K562 (cell line): ENCODE data around the gene PSMB7. TPM values are rescaled to one million over a fixed set of nuclear protein-coding genes. Genes with fewer than 3 reads are reported as not detected.

Experiments used
- ATAC-seq: fragments of 200-7000 bp; cut with Tn5 transposase; 3 replicates; pipeline ENCODE4 v1.9.1; 2020; ENCODE audit warnings: moderate library complexity
- BruUV-seq: library from RNA; stranded (reverse); fragments of 400-500 nt; replicated peaks from 2 replicates; lab custom pipeline; 2021; lab: Mats Ljungman, UMichigan
- CTCF ChIA-PET: fragments of 300-600 bp; formaldehyde crosslinking; extraction: SDS; loops from one replicate; lab custom pipeline; 2021; ENCODE audit warnings: low intra/inter-chr PET ratio; lab: Yijun Ruan, JAX
- POLR2A ChIA-PET: fragments of 300-600, 350-650 bp; sonication (Branson Sonifier 250); formaldehyde crosslinking; extraction: SDS; loops from one replicate; lab custom pipeline; 2021; ENCODE audit warnings: antibody characterized with exemption, inconsistent platforms; lab: Yijun Ruan, JAX
- DNase-seq, 4 experiments: peaks; one replicate each; pipeline versions ENCODE4 v3.0.0 to v3.0.0-alpha.2; 2011 to 2018; ENCODE audit warnings: low spot score in 3 of 4, mixed read lengths in 3 of 4; ENCODE audit errors: extremely low read depth in 1 of 4
- FAIRE-seq: peaks from 2 replicates; lab custom pipeline; 2011; peaks lifted over from hg19 to GRCh38; lab: Jason Lieb, UNC
- H2AFZ ChIP-seq: 2 replicates; pipeline ENCODE4 v1.6.0; 2011; ENCODE audit warnings: low read depth, low read length, control low read depth, inconsistent platforms
- H3K27ac ChIP-seq: fragments of 200-600 bp; 3 replicates; pipeline ENCODE4 v1.8.0; 2011; ENCODE audit warnings: low read depth, mild to moderate bottlenecking, control low read depth, inconsistent platforms, low read length, moderate library complexity, mixed read lengths; ENCODE audit errors: extremely low read depth
- H3K27me3 ChIP-seq, 2 experiments: fragments of 300-600 bp in 1 of 2; 2 replicates in 1 of 2; 3 replicates in 1 of 2; pipeline versions ENCODE4 v1.6.0 to v1.8.0; 2011; ENCODE audit warnings: inconsistent platforms in 2 of 2, low read length in 2 of 2, mild to moderate bottlenecking in 1 of 2, mixed read lengths in 1 of 2, moderate library complexity in 1 of 2; ENCODE audit not compliant: control insufficient read depth in 2 of 2, insufficient read depth in 2 of 2
- H3K36me3 ChIP-seq: fragments of 300-600 bp; 3 replicates; pipeline ENCODE4 v1.8.0; 2011; ENCODE audit warnings: mild to moderate bottlenecking, low read length, inconsistent platforms; ENCODE audit not compliant: control insufficient read depth, insufficient read depth
- H3K4me1 ChIP-seq, 2 experiments: fragments of 200-600 bp in 1 of 2; replicated peaks in 1 of 2; 2 replicates in 1 of 2; 3 replicates in 1 of 2; pipeline versions ENCODE4 v1.5.1 to v1.8.0; 2011; ENCODE audit warnings: inconsistent platforms in 2 of 2, low read length in 2 of 2, mild to moderate bottlenecking in 1 of 2, mixed read lengths in 1 of 2, moderate library complexity in 1 of 2; ENCODE audit not compliant: control insufficient read depth in 2 of 2, insufficient read depth in 2 of 2
- H3K4me2 ChIP-seq: 2 replicates; pipeline ENCODE4 v1.6.1; 2011; ENCODE audit warnings: low read length, control low read depth, inconsistent platforms, mixed read lengths; ENCODE audit not compliant: insufficient read depth
- H3K4me3 ChIP-seq: fragments of 200-600 bp; sonication (generic), shearing (Covaris generic); 2 replicates; pipeline ENCODE4 v1.5.1; 2016; ENCODE audit warnings: control low read depth, inconsistent platforms
- H3K79me2 ChIP-seq: fragments of 200-600 bp; 3 replicates; pipeline ENCODE4 v1.8.0; 2011; ENCODE audit warnings: low read length, inconsistent platforms; ENCODE audit not compliant: control insufficient read depth, insufficient read depth
- H3K9ac ChIP-seq, 2 experiments: 2 replicates each; pipeline versions ENCODE4 v1.6.0 to v1.6.1; 2011; ENCODE audit warnings: low read depth in 2 of 2, low read length in 2 of 2, control low read depth in 1 of 2, inconsistent platforms in 1 of 2, mild to moderate bottlenecking in 1 of 2, mixed read lengths in 1 of 2; ENCODE audit not compliant: insufficient read depth in 1 of 2
- H3K9me1 ChIP-seq: one replicate; pipeline ENCODE4 v1.6.0; 2011; ENCODE audit warnings: inconsistent platforms, mild to moderate bottlenecking, low read length, moderate library complexity; ENCODE audit not compliant: control insufficient read depth, insufficient read depth
- H3K9me3 ChIP-seq: replicated peaks from 2 replicates; pipeline ENCODE4 v1.5.1; 2011; ENCODE audit warnings: low read depth, low read length, inconsistent platforms; ENCODE audit not compliant: control insufficient read depth, insufficient read depth
- H4K20me1 ChIP-seq: replicated peaks from 2 replicates; pipeline ENCODE4 v1.6.1; 2011; ENCODE audit warnings: low read length, inconsistent platforms, mixed read lengths; ENCODE audit not compliant: control insufficient read depth, insufficient read depth
- BHLHE40 ChIP-seq: IDR thresholded peaks from 2 replicates; pipeline ENCODE4 v1.6.1; 2011; ENCODE audit warnings: low read length, improper control_type of control experiment
- ESRRB ChIP-seq: fragments of 250-450 bp; sonication (Bioruptor Pico); IDR thresholded peaks from 2 replicates; pipeline ENCODE4 v1.5.0; 2020; ENCODE audit warnings: mild to moderate bottlenecking, moderate library complexity, borderline replicate concordance
- FOXJ3 ChIP-seq: sonication (generic); formaldehyde crosslinking; IDR thresholded peaks from 2 replicates; pipeline ENCODE4 v1.4.0; 2020; ENCODE audit warnings: mild to moderate bottlenecking, missing genetic modification reagents
- KDM1A ChIP-seq, 2 experiments: fragments of 450-650 bp; IDR thresholded peaks; 2 replicates each; pipeline ENCODE4 v1.6.1; 2016; ENCODE audit warnings: mild to moderate bottlenecking in 2 of 2
- MCM7 ChIP-seq, 2 experiments: fragments of 450-650 bp; IDR thresholded peaks; 2 replicates each; pipeline ENCODE4 v1.6.1; 2016 to 2018
- NFE2 ChIP-seq: IDR thresholded peaks from 2 replicates; pipeline ENCODE4 v1.6.1; 2014; ENCODE audit warnings: antibody characterized with exemption, low read depth
- TOE1 ChIP-seq, 2 experiments: fragments of 450-650 bp in 1 of 2; sonication (generic) in 1 of 2; formaldehyde crosslinking in 1 of 2; IDR thresholded peaks; 2 replicates each; pipeline versions ENCODE4 v1.7.1 to v1.8.0; 2016 to 2022; ENCODE audit warnings: borderline replicate concordance in 2 of 2, mild to moderate bottlenecking in 2 of 2, antibody characterized with exemption in 1 of 2, inconsistent platforms in 1 of 2, low read depth in 1 of 2, missing genetic modification reagents in 1 of 2, moderate library complexity in 1 of 2
- ZNF277 ChIP-seq: fragments of 250-450 bp; sonication (Bioruptor Pico); IDR thresholded peaks from 2 replicates; pipeline ENCODE4 v1.8.0; 2022; ENCODE audit warnings: inconsistent platforms, mild to moderate bottlenecking, moderate library complexity, borderline replicate concordance
- ZNF699 ChIP-seq: fragments of 250-450 bp; sonication (Bioruptor Pico); IDR thresholded peaks from 2 replicates; pipeline ENCODE4 v1.8.0; 2021; ENCODE audit warnings: mild to moderate bottlenecking, moderate library complexity; ENCODE audit not compliant: insufficient replicate concordance
- WGBS: fragments of 100-300 bp; shearing (Covaris generic); methylation state at CpG from one replicate; pipeline ENCODE4 v1.1.6; 2016; ENCODE audit warnings: low coverage, mixed read lengths; ENCODE audit not compliant: insufficient coverage; ENCODE audit errors: missing lambda C conversion rate; 5-methylcytosine and 5-hydroxymethylcytosine counted together
- in situ Hi-C: fragments of 300-500 bp; cut with MboI; formaldehyde crosslinking; loops from 4 replicates; pipeline ENCODE4 v1.15.0; 2018; ENCODE audit warnings: inconsistent platforms, mixed read lengths
- intact Hi-C: fragments of 100-400 bp; cut with micrococcal nuclease; formaldehyde crosslinking; loops from 2 replicates; pipeline ENCODE4 v1.14.2; 2022
- polyA plus RNA-seq, 8 experiments: library from polyadenylated mRNA; depleted of rRNA in 4 of 8; stranded (reverse) in 5 of 8; unstranded in 3 of 8; fragments of >200 nt; fragmentation: Nextera tagmentation in 2 of 8; fragmentation: Illumina TruSeq in 1 of 8; extraction: Ambion mirVana in 2 of 8; extraction: Trizol in 1 of 8; gene quantifications; 2 replicates each; pipeline versions ENCODE4 v1.2.1 to v1.2.3, GENCODE V29; 2011 to 2014; ENCODE audit warnings: inconsistent platforms in 1 of 8, missing spikeins in 1 of 8
- total RNA-seq, 7 experiments: library from RNA; depleted of rRNA in 6 of 7; stranded (reverse); fragments of >200 nt in 6 of 7; fragmentation: Illumina TruSeq in 2 of 7; extraction: Trizol in 2 of 7; gene quantifications; 2 replicates each; pipeline versions ENCODE4 v1.2.1 to v1.2.3, GENCODE V29; 2011 to 2021; ENCODE audit warnings: low replicate concordance in 1 of 7

Gene PSMB7
- total and polyA plus RNA-seq, 9 of the 15 experiments (the other 6 are each of a cell fraction or from before 2014, with no cell fraction given), result 321 to 978 (median 407) TPM

- TF ChIP-seq TOE1 (IDR thresholded peaks at IDR 0.05; ENCODE audit: borderline replicate concordance) (no peak), TOE1 (CRISPR knock-in tag; IDR thresholded peaks at IDR 0.05; ENCODE audit: borderline replicate concordance, low read depth) (no peak), MCM7 (IDR thresholded peaks at IDR 0.05) (no peak)
Observed at GRCh38 chr9:124308606-124309491, 106.4 kb downstream of the PSMB7 start (continued).

GRCh38 chr9:124307379-124308030, 107.7 kb downstream of the PSMB7 start:
- no peak overlapping the region for H2AFZ ChIP-seq
- H4K20me1 ChIP-seq, result peaks cover 13% of the 10 kb centered on the region; the same call in 1 of the 2 replicates
- no TSS peak for BruUV-seq
- H3K4me2 ChIP-seq, result no peak overlapping the region
- in situ Hi-C loops, result loop anchor here (25.0 kb wide), 1 partner anchor 770 kb away; no protein-coding TSS in a partner anchor
- CTCF ChIA-PET, result no interaction called here
- no peaks in the 10 kb centered on the region for H3K27me3 ChIP-seq
- FAIRE-seq (no peak), ATAC-seq (no peak), DNase-seq (no peak)
- H3K4me3 ChIP-seq, result no peak overlapping the region
- peak overlapping the region in 1 of 2 experiments; percentile 28; a peak in 1 of 4 replicates for H3K9ac ChIP-seq
- POLR2A ChIA-PET, result interaction anchor here (0.7 kb wide), 1 partner anchor 41 kb away, joined by 4 read pairs; no protein-coding TSS in a partner anchor
- no peaks in the 10 kb centered on the region for H3K36me3 ChIP-seq
- TF ChIP-seq KDM1A (IDR thresholded peaks at IDR 0.05), result no peak
- no peak for TF ChIP-seq ESRRB (CRISPR knock-in tag)
- no peak for TF ChIP-seq BHLHE40
- no peak for TF ChIP-seq ZNF699 (CRISPR knock-in tag)
- no peak for TF ChIP-seq FOXJ3 (CRISPR knock-in tag)
- TF ChIP-seq NFE2, result no peak
- no peak for TF ChIP-seq ZNF277
- H3K9me3 ChIP-seq, result no peaks in the 10 kb centered on the region
- WGBS, result 77% methylated on average over 19 of the region's 24 CpGs
- no peak overlapping the region for H3K27ac ChIP-seq
- H3K4me1 ChIP-seq, result peaks cover 4 to 18% of the 10 kb centered on the region in 2 experiments; a peak in 3 of 5 replicates
- H3K9me1 ChIP-seq, result peaks cover 2% of the 10 kb centered on the region
- intact Hi-C loops, result no loop called here
- no peaks in the 10 kb centered on the region for H3K79me2 ChIP-seq
